GM18498 (cell line): ENCODE measurements around the gene SMARCA2.

Experiments used
- ATAC-seq: cut with Tn5 transposase; IDR thresholded peaks from one replicate; pipeline ENCODE4 v1.9.1; 2021; ENCODE audit warnings: mild to moderate bottlenecking, moderate library complexity; ENCODE audit not compliant: unreplicated experiment

Gene SMARCA2

GRCh38 chr9:2014696-2015580 lies at the start of gene SMARCA2:
Gene SMARCA2, plus strand, starts transcription at chr9:2015347. Its CDS starts 13,676 bp downstream, at chr9:2029023.
- peak; percentile 77 for ATAC-seq

- no peak for ATAC-seq
These were observed 48.3 kb upstream of the SMARCA2 start for GRCh38 chr9:1966725-1967366.

DNA sequence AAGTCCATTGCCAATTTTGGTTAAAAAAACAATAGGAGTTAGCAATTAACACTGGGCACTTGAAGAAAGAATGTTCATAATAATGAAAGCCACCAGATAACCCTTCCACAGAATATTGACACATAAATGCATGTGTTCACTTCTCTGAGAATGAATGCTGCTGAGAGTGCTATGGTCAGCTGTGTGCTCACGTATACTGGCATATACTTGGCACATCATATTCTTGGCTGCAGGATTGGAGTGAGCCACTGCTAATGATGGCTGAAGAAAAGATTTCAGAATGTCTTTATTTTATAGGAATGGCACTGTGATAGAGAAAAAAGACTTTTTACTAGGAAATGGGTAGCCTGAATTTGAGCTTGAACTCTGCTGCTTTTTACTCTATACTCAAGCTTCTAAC lies 46.0 kb upstream of the SMARCA2 start:
- no peak for ATAC-seq

DNA sequence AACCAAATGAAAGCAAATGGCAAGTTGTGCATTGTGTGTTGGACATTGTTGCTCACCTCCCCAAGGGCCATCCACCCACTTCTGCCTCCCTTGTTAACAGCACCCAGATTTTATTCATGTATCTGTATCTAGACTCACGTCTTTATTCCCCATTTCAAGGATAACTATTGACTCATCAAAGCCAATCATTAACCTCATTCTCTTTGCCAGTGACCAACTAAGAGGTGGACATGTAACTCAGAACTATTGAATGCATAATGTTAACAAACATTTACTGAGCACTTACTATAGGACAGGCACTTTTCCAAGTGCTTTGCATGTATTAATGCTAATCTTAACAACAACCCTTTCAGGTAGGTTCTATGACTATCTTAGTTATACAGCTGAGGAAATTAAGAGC lies 45.2 kb upstream of the SMARCA2 start:
- ATAC-seq, result no peak

GRCh38 chr9:1972672-1973071 lies 42.5 kb upstream of the SMARCA2 start:
- ATAC-seq, result no peak

DNA sequence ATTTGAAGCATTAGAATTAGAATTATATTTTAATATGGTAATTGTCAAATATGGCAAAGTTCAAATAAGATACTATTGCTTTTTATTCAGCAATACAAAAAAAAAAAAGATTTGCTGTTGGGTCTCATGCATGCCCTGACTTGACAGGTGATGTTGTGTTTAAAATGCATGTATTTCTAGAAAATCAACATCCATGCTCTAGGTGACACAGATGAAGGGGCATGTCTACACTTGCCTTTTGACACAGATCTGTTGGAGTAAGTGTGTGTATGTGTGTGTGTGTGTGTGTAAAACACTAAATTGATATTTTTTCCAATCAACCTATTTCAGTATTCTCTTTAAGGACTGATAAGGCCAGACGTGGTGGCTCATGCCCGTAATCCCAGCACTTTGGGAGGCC lies 38.1 kb upstream of the SMARCA2 start:
- no peak for ATAC-seq

GRCh38 chr9:1978941-1979340 lies 36.2 kb upstream of the SMARCA2 start:
- no peak for ATAC-seq

GRCh38 chr9:1979741-1980367 lies 35.3 kb upstream of the SMARCA2 start:
- ATAC-seq, result no peak

DNA sequence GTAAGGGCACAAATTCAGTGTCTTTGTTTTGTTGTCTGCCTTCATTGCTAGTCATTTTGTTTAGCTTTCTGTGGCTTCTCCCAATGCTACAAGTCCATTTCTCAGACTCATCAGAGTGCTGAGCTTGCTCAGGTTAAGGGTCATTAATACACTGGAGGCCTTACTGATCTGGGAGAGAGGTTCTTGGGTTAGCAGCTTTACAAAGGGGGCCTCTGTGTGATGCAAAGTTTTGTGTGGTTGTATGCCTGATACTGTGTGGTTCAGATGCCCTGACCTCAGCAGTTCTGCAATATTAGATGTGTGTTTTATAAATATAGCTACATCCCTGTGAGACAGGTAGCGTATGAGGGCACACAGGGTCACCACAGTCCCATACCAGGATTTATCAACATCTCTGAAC lies 34.8 kb upstream of the SMARCA2 start:
- ATAC-seq, result no peak

DNA sequence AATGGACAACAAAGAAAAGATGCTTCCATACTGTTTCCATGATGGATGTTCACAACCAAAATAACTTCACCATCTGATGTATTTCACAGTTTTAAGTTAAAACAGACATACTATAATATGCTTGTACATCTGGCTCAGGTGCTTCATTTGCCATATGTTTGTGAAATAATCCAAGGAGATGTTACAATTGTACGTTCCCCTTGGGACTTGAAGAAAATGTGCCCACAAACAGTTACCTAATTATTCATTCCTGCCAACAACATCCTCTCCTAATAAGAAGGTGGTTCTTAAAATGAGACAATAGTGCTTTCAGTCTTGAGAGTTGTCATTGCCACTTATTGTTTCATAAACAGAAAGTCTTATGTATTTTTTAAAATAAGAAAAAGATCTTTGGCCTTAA lies 33.1 kb upstream of the SMARCA2 start:
- no peak for ATAC-seq

GRCh38 chr9:1986341-1986740 lies 28.8 kb upstream of the SMARCA2 start:
- ATAC-seq, result no peak

DNA sequence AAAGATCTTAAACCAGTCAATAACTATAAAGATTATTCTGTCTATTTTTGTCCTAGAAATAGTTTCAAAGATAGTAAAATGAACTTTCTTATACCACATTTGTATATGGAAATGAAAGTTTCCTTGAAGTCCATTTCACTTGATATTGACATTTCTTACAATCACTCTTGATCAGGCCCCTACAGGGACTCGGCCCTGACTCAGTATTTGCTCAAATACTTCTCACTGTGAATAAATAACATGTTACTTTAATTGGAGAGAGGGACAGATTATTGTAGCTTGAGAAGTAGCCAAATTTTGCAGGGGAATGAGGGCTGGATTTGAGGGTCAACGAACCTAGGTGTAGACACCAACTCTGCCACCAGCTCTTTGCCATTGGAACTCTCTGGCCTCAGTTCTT lies 25.6 kb upstream of the SMARCA2 start:
- ATAC-seq, result no peak

DNA sequence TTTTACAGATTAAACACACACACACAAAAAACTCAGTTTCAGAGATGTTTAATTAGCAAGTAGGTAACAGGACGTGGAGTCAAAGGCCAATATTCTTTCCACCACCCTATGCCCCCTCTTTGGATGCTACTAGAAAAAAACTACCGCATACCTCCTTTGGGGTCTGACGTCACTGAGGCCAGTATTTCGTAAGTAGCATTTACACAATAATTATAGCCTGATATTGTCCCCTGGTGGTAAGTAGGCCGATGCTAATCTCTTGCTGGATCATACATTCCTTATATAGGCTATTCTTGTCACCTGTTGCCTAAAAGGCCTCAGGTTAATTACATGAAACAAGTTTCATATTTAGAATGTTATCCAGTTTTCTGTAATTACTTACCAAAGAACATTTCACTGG lies 21.0 kb upstream of the SMARCA2 start:
- ATAC-seq, result no peak

DNA sequence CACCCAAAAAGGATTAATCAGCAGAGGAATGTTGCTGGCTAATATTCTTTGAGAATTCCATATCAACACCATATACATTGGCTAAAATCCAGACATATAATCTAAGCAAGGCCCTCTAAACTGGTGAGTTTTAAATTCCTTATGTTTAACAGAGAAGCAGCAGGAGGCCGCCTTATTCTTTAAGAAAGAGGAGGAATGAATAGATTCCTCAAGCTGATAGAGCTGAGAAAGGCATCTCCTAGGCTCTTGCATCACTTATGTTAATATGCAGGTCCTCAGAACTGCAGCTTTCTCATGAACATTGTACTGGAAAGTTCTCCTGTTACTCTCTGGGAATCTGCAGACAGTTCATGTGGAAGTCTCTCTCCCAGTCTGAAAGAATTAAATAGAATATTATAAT lies 20.1 kb upstream of the SMARCA2 start:
- no peak for ATAC-seq

DNA sequence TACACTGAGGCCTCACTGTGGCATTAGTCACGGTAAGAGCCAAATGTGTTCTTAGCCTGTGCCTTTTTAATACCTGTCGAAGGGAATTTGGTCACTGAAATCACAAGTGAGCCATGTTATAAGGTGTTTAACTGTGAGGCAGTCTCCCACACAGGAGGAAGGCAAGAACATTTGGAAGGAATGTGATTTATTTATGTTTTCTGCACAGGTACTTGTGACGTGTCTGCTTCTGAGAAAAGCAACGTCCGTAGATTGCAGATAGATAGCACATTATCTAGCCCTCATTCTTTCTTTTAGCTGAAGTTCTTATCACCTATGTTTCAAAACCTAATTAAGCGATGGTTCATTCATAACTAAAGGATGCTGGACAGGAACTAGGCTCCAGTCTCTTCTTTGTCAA lies 19.0 kb upstream of the SMARCA2 start:
- no peak for ATAC-seq

- ATAC-seq, result no peak
These were observed 17.5 kb upstream of the SMARCA2 start for GRCh38 chr9:1997646-1998045.

DNA sequence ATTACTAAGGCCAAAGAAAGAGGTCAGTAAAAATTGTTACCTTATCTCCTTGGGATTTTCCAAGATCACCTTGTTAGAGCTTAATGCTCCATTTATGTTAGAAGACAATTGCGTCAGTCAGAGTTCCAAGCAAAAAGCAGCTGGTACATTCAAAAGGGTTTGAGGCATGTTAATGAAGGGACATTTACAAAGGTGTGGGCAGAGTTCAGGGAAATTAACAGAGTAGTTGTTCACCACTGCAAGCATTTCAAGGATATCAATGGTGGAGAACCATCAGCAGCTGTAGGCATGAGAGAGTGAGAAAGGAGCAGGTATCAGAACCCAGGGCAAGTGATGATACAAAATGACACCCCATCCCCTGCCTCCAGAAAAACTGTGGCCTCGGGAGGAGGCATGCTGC lies 17.0 kb upstream of the SMARCA2 start:
- ATAC-seq, result no peak

DNA sequence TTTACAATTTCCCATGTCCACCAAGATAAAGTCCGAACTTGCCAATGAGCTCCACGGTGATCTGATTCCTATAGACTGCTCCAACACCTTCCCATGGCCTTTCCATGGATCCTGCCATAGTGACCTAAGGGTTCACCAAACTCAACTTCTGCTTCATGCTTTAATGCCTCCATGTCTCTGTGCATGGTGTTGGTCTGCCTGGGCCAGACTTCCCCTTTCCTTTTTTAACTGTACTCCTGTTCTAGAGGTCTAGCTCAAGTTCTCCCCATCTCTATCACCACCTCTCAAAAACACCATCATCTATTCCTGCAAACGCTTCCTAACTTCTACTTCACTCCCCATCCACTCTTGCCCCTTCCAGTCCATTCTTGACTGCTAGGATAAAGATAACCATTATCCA lies 14.8 kb upstream of the SMARCA2 start:
- ATAC-seq, result no peak

GRCh38 chr9:2008372-2008771 lies 6.8 kb upstream of the SMARCA2 start:
- ATAC-seq, result no peak

DNA sequence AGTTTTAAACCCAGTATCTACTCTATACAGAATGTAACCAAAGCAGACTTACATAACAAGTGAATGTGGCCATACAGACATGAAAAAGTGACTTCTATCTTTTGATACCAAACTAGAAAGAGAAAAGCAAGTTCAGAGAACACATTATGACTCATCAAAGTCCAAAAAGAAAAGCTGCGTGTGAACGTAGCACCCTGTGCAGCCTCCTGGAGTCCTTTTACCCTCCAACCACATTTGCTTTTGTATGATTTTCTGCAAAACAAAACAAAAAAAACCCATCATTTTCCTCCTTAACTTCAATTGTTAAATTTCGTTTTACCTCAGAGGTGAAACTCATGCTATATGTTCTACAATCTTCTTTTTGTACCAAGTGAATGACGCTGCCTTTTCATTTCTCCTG lies 2.8 kb upstream of the SMARCA2 start:
- peak; percentile 17 for ATAC-seq

- ATAC-seq, result no peak
These were observed 1.2 kb upstream of the SMARCA2 start for GRCh38 chr9:2013743-2014475.
